WERI-Rb-1 (cell line): ENCODE data around the gene ABHD3.
"Not testable (repeated sequence)": the region's sequence is repeated elsewhere in the genome, so short reads cannot be mapped to it uniquely, and the experiment has no call there.

Experiments used
- DNase-seq: peaks from one replicate; pipeline ENCODE4 v3.0.0-alpha.2; 2020
- H3K27ac ChIP-seq: fragments of 250-450 bp; sonication (Bioruptor Pico); 2 replicates; pipeline ENCODE4 v1.5.1; 2020; ENCODE audit warnings: mild to moderate bottlenecking, moderate library complexity
- H3K27me3 ChIP-seq: fragments of 250-450 bp; sonication (Bioruptor Pico); 2 replicates; pipeline ENCODE4 v1.5.1; 2021; ENCODE audit warnings: mild to moderate bottlenecking, low read depth, moderate library complexity; ENCODE audit not compliant: insufficient read depth, severe bottlenecking
- H3K36me3 ChIP-seq: fragments of 250-450 bp; sonication (Bioruptor Pico); 2 replicates; pipeline ENCODE4 v1.5.1; 2020; ENCODE audit warnings: mild to moderate bottlenecking, moderate library complexity
- H3K4me3 ChIP-seq: 2 replicates; pipeline ENCODE4 v1.5.1; 2011; ENCODE audit warnings: low read depth, mild to moderate bottlenecking, control low read depth, low read length
- H3K9me3 ChIP-seq: fragments of 250-450 bp; sonication (Bioruptor Pico); 2 replicates; pipeline ENCODE4 v1.5.1; 2021; ENCODE audit warnings: mild to moderate bottlenecking, moderate library complexity; ENCODE audit not compliant: severe bottlenecking
- TF ChIP-seq, protein P1 (sequence below): IDR thresholded peaks from 2 replicates; pipeline ENCODE4 v1.5.1; 2011; ENCODE audit warnings: low read depth, mild to moderate bottlenecking, control low read depth, inconsistent platforms, low read length

Gene ABHD3

DNA sequence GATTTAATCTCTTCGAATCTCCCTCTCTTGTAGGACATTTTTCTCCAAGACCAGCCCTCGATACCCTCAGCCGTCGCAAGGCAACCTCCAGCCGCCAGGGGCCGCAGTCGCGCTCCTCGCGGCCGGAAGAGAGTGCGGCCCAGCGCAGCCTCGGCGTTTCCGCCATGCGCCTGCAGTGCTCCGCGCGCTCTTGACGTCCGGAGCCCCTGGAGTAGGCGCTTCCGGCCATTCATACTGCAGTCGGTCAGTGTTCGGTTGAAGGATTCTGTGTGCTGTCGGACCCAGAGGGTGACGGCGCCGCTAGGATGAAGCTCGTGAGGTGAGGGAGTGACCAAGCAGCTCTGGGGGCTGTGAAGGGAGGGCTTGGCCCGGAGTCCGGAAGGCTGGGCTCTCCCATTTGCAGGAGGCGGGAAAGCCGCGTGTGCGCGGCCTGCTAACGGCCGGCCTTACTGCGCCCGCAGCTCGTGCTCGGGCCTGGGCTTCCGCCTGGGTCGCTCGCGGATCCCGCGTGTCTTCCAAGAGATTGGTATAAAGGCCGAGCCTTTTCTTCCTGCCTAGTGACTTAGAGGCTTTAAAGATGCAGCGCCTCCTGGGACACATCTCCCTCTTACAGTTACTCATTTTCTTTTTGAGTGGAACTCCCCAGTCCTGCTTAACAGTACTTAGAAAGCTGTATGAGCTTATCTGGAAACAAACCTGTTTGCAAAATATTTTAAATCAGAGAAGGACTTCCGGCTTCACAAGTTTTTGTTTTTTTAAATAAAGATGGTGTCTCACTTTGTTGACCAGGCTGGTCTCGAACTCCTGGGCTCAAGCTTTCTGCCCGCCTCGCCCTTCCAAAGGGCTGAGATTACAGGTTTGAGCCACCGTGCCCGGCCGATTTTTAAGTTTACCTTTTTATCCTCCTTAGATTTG, 92.2 kb downstream of the ABHD3 start, which contains the start of gene SNRPD1:
Gene SNRPD1 (plus strand): TSS at position 190 of the 915 bp plus-strand sequence. CDS start 116 bp downstream, at position 306.
- Histone ChIP-seq H3K27me3 (no peaks in the 10 kb centered on the region), H3K36me3 (peaks cover 44% of the 10 kb centered on the region), H3K9me3 (no peaks in the 10 kb centered on the region), H3K27ac (peak within 1 kb of the TSS; percentile 93), H3K4me3 (peak within 1 kb of the TSS; percentile 95)
- TF ChIP-seq, protein P1, sequence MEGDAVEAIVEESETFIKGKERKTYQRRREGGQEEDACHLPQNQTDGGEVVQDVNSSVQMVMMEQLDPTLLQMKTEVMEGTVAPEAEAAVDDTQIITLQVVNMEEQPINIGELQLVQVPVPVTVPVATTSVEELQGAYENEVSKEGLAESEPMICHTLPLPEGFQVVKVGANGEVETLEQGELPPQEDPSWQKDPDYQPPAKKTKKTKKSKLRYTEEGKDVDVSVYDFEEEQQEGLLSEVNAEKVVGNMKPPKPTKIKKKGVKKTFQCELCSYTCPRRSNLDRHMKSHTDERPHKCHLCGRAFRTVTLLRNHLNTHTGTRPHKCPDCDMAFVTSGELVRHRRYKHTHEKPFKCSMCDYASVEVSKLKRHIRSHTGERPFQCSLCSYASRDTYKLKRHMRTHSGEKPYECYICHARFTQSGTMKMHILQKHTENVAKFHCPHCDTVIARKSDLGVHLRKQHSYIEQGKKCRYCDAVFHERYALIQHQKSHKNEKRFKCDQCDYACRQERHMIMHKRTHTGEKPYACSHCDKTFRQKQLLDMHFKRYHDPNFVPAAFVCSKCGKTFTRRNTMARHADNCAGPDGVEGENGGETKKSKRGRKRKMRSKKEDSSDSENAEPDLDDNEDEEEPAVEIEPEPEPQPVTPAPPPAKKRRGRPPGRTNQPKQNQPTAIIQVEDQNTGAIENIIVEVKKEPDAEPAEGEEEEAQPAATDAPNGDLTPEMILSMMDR, result peak; percentile 92
- peak; percentile 90 for DNase-seq

DNA sequence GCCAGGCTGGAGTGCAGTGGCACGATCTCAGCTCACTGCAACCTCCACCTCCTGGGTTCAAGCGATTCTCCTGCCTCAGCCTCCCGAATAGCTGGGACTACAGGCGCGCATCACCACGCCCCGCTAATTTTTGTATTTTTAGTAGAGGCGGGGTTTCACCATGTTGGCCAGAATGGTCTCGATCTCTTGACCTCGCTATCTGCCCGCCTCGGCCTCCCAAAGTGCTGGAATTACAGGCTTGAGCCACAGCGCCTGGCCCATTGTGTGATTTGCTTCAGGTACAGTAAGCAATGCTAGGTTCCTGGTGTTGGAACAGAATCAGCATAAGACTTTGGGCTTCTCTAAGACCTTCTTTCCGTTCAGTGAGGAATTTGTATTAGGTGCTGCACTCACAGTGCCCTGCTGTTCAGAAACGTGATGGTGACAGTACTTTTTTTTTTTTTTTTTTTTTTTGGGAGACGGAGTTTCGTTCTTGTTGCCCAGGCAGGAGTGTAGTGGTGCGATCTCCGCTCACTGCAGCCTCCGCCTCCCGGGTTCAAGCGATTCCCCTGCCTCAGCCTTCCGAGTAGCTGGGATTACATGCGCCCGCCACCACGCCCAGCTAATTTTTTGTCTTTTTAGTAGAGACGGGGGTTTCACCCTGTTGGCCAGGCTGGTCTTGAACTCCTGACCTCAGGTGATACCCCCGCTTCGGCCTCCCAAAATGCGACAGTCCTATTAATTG, 93.0 kb downstream of the ABHD3 start:
- not testable (repeated sequence) for H3K27me3 ChIP-seq, H3K4me3 ChIP-seq, H3K9me3 ChIP-seq, DNase-seq
- H3K36me3 ChIP-seq, result peaks cover 36% of the 10 kb centered on the region
- peak overlapping the region; percentile 93 for H3K27ac ChIP-seq

GRCh38 chr18:21605213-21605612, 99.4 kb downstream of the ABHD3 start:
- H3K36me3 ChIP-seq, result no peaks in the 10 kb centered on the region
- H3K27me3 ChIP-seq, result no peaks in the 10 kb centered on the region
- DNase-seq, result no peak
- H3K9me3 ChIP-seq, result no peaks in the 10 kb centered on the region
- TF ChIP-seq, protein P1, result no peak
- no peak overlapping the region for H3K27ac ChIP-seq
- no peak overlapping the region for H3K4me3 ChIP-seq

DNA sequence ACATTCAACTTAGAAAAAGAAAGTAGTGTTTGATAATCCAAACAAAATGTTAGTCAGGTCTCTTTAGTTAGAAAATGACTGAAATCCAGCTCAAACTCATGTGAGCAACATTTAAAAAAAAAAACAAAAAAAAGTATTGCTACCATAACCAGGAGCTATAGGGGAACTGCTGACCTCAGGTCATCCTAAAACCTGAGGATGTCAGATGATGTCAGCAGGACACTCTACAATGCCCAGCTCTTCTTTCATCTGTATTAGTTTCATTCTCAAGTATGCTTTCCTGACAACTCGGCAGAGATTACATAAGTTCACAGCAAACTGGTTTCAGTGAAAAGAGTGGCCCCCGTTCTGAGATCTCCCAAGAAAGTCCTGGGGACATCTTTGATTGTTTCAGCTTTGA, 99.9 kb downstream of the ABHD3 start:
- Histone ChIP-seq H3K27ac (no peak overlapping the region), H3K36me3 (no peaks in the 10 kb centered on the region), H3K4me3 (no peak overlapping the region), H3K9me3 (no peaks in the 10 kb centered on the region), H3K27me3 (no peaks in the 10 kb centered on the region)
- TF ChIP-seq, protein P1, result no peak
- DNase-seq, result no peak

GRCh38 chr18:21602299-21602587, 102.3 kb downstream of the ABHD3 start:
- Histone ChIP-seq H3K27ac (no peak overlapping the region), H3K4me3 (no peak overlapping the region), H3K9me3 (no peaks in the 10 kb centered on the region), H3K27me3 (no peaks in the 10 kb centered on the region), H3K36me3 (no peaks in the 10 kb centered on the region)
- DNase-seq, result no peak
- TF ChIP-seq, protein P1, result no peak
